ENCODE measurements around the gene PLS3.
"Not testable (repeated sequence)": the region's sequence is repeated elsewhere in the genome, so short reads cannot be mapped to it uniquely, and the experiment has no call there.

PLS3 gene

GRCh38 chrX:115606861-115607260, 45.9 kb downstream of the PLS3 start:
- no peak for DNase-seq (ENCODE audit: low spot score)

GRCh38 chrX:115609621-115610020, 48.6 kb downstream of the PLS3 start:
- DNase-seq (ENCODE audit: low spot score) = no peak

GRCh38 chrX:115616943-115617563, 56.1 kb downstream of the PLS3 start:
- DNase-seq (ENCODE audit: low spot score) = no peak

GRCh38 chrX:115622534-115622933, 61.6 kb downstream of the PLS3 start:
- DNase-seq (ENCODE audit: low spot score) = no peak

GRCh38 chrX:115624916-115625315, 63.9 kb downstream of the PLS3 start:
- DNase-seq (ENCODE audit: low spot score) = no peak

- DNase-seq (ENCODE audit: low spot score) = peak; percentile 56
Measured at GRCh38 chrX:115625572-115626301, 64.8 kb downstream of the PLS3 start.

GRCh38 chrX:115630204-115630603, 69.2 kb downstream of the PLS3 start:
- peak; percentile 14 for DNase-seq (ENCODE audit: low spot score)

GRCh38 chrX:115632455-115632854, 71.5 kb downstream of the PLS3 start:
- DNase-seq (ENCODE audit: low spot score) = no peak

GRCh38 chrX:115633397-115633796, 72.4 kb downstream of the PLS3 start:
- DNase-seq (ENCODE audit: low spot score) = not testable (repeated sequence)

GRCh38 chrX:115639334-115639880, 78.4 kb downstream of the PLS3 start:
- no peak for DNase-seq (ENCODE audit: low spot score)

- DNase-seq (ENCODE audit: low spot score) = peak; percentile 9
Measured at GRCh38 chrX:115642311-115642710, 81.3 kb downstream of the PLS3 start.

- peak; percentile 42 for DNase-seq (ENCODE audit: low spot score)
Measured at GRCh38 chrX:115642895-115643530, 82.0 kb downstream of the PLS3 start.

GRCh38 chrX:115644397-115644796, 83.4 kb downstream of the PLS3 start:
- not testable (repeated sequence) for DNase-seq (ENCODE audit: low spot score)

- no peak for DNase-seq (ENCODE audit: low spot score)
Measured at GRCh38 chrX:115649461-115650063, 88.6 kb downstream of the PLS3 start.

GRCh38 chrX:115650449-115650848, 89.5 kb downstream of the PLS3 start:
- DNase-seq (ENCODE audit: low spot score) = no peak

- DNase-seq (ENCODE audit: low spot score) = peak; percentile 47
Measured at GRCh38 chrX:115650916-115651315, 89.9 kb downstream of the PLS3 start.

GRCh38 chrX:115652221-115652620, 91.2 kb downstream of the PLS3 start:
- DNase-seq (ENCODE audit: low spot score) = no peak

GRCh38 chrX:115665122-115665521, 104.1 kb downstream of the PLS3 start:
- DNase-seq (ENCODE audit: low spot score) = no peak

- peak; percentile 7 for DNase-seq (ENCODE audit: low spot score)
Measured at GRCh38 chrX:115679460-115679859, 118.5 kb downstream of the PLS3 start.

- no peak for DNase-seq (ENCODE audit: low spot score)
Measured at GRCh38 chrX:115687595-115687994, 126.6 kb downstream of the PLS3 start.

GRCh38 chrX:115689931-115690330, 129.0 kb downstream of the PLS3 start:
- no peak for DNase-seq (ENCODE audit: low spot score)

- peak; percentile 73 for DNase-seq (ENCODE audit: low spot score)
Measured at GRCh38 chrX:115690511-115691216, 129.7 kb downstream of the PLS3 start.

Measured in Ammon's horn (tissue), 1 donor.